DMS153 treated with DMSO at 0.1 percent for 48 hours (cell line): ENCODE results near the gene HERPUD1.
"Not testable (repeated sequence)": the region's sequence is repeated elsewhere in the genome, so short reads cannot be mapped to it uniquely, and the experiment has no call there.

Experiments used
- DNase-seq: peaks from one replicate; lab custom pipeline; 2025; ENCODE audit not compliant: unreplicated experiment; lab: John Stamatoyannopoulos, UW

HERPUD1 gene

GRCh38 chr16:56953006-56953405 is 21.1 kb downstream of the HERPUD1 start:
- DNase-seq, result no peak

- DNase-seq, result no peak
Measured at GRCh38 chr16:56956076-56956475, 24.1 kb downstream of the HERPUD1 start.

- no peak for DNase-seq
Measured at GRCh38 chr16:56956756-56957155, 24.8 kb downstream of the HERPUD1 start.

GRCh38 chr16:56960681-56961281 is 28.8 kb downstream of the HERPUD1 start:
- DNase-seq, result no peak

GRCh38 chr16:56961386-56961785 is 29.4 kb downstream of the HERPUD1 start:
- DNase-seq, result no peak

- DNase-seq, result no peak
Measured at GRCh38 chr16:56961851-56962281, 29.9 kb downstream of the HERPUD1 start, which contains the start of gene CETP. TSS of gene CETP (plus strand) at chr16:56961950. CDS start at chr16:56961980, 30 bp downstream.

GRCh38 chr16:56964243-56965148 is 32.6 kb downstream of the HERPUD1 start:
- no peak for DNase-seq

GRCh38 chr16:56965149-56966092 is 33.5 kb downstream of the HERPUD1 start:
- no peak for DNase-seq

GRCh38 chr16:56966093-56966475 is 34.1 kb downstream of the HERPUD1 start:
- no peak for DNase-seq

GRCh38 chr16:56967733-56968132 is 35.8 kb downstream of the HERPUD1 start:
- DNase-seq, result no peak

- DNase-seq, result no peak
Measured at GRCh38 chr16:56969769-56970168, 37.8 kb downstream of the HERPUD1 start.

GRCh38 chr16:56970934-56971767 is 39.2 kb downstream of the HERPUD1 start:
- DNase-seq, result no peak

- no peak for DNase-seq
Measured at GRCh38 chr16:56971768-56972043, 39.8 kb downstream of the HERPUD1 start.

GRCh38 chr16:56972403-56973293 is 40.7 kb downstream of the HERPUD1 start:
- DNase-seq, result no peak

GRCh38 chr16:56973294-56973689 is 41.4 kb downstream of the HERPUD1 start:
- DNase-seq, result no peak

GRCh38 chr16:56973899-56974298 is 42.0 kb downstream of the HERPUD1 start:
- DNase-seq, result not testable (repeated sequence)

- DNase-seq, result no peak
Measured at GRCh38 chr16:56974549-56975300, 42.8 kb downstream of the HERPUD1 start.

GRCh38 chr16:56975714-56976113 is 43.8 kb downstream of the HERPUD1 start:
- no peak for DNase-seq

- DNase-seq, result no peak
Measured at GRCh38 chr16:56977216-56977615, 45.3 kb downstream of the HERPUD1 start.
